IMR-90 (cell line): ENCODE data around the gene PALM. TPM values are rescaled to one million over a fixed set of nuclear protein-coding genes. Genes with fewer than 3 reads are reported as not detected.

Experiments used
- ATAC-seq: fragments of 200-7000 bp; cut with Tn5 transposase; 2 replicates; pipeline ENCODE4 v1.9.1; 2020; ENCODE audit warnings: low read depth, mild to moderate bottlenecking, moderate library complexity
- BruUV-seq: library from RNA; stranded (reverse); fragments of 400-500 nt; replicated peaks from 2 replicates; lab custom pipeline; 2021; lab: Mats Ljungman, UMichigan
- CTCF ChIA-PET: fragments of 300-600 bp; formaldehyde crosslinking; extraction: SDS; loops from one replicate; lab custom pipeline; 2021; ENCODE audit warnings: antibody characterized with exemption; lab: Yijun Ruan, JAX
- POLR2A ChIA-PET: fragments of 300-600 bp; sonication (Branson Sonifier 250); formaldehyde crosslinking; loops from one replicate; lab custom pipeline; 2022; ENCODE audit warnings: antibody characterized with exemption; ENCODE audit not compliant: unreplicated experiment; lab: Charles Lee
- DNase-seq: peaks from one replicate; pipeline ENCODE4 v3.0.0; 2013
- H2AFZ ChIP-seq: replicated peaks from 2 replicates; pipeline ENCODE3; 2013; ENCODE audit warnings: low read length, mild to moderate bottlenecking; ENCODE audit not compliant: poor library complexity
- H2AK5ac ChIP-seq: 2 replicates; pipeline ENCODE4 v1.6.1; 2013; ENCODE audit warnings: low read depth, low read length, inconsistent platforms
- H2AK9ac ChIP-seq: replicated peaks from 2 replicates; pipeline ENCODE3; 2013; ENCODE audit warnings: mild to moderate bottlenecking, low read depth, low read length, moderate library complexity; ENCODE audit not compliant: poor library complexity
- H2BK120ac ChIP-seq: 2 replicates; pipeline ENCODE4 v1.6.1; 2013; ENCODE audit warnings: low read depth, low read length, inconsistent platforms
- H2BK15ac ChIP-seq: 3 replicates; pipeline ENCODE4 v1.6.1; 2013; ENCODE audit warnings: low read depth, low read length, inconsistent platforms
- H2BK20ac ChIP-seq: 2 replicates; pipeline ENCODE4 v1.6.1; 2013; ENCODE audit warnings: low read depth, mild to moderate bottlenecking, inconsistent platforms, low read length, moderate library complexity
- H2BK5ac ChIP-seq: 2 replicates; pipeline ENCODE4 v1.6.1; 2013; ENCODE audit warnings: mild to moderate bottlenecking, low read depth, low read length, inconsistent platforms; ENCODE audit not compliant: poor library complexity, severe bottlenecking
- H3K14ac ChIP-seq: replicated peaks from 2 replicates; pipeline ENCODE4 v1.6.1; 2013; ENCODE audit warnings: low read depth, low read length, inconsistent platforms
- H3K18ac ChIP-seq: 2 replicates; pipeline ENCODE4 v1.6.1; 2013; ENCODE audit warnings: low read depth, low read length, control low read depth
- H3K23ac ChIP-seq: 2 replicates; pipeline ENCODE4 v1.6.1; 2013; ENCODE audit warnings: low read depth, low read length, inconsistent platforms
- H3K27ac ChIP-seq: 2 replicates; pipeline ENCODE4 v1.5.1; 2013; ENCODE audit warnings: mild to moderate bottlenecking, control low read depth, low read length; ENCODE audit not compliant: insufficient read depth
- H3K27me3 ChIP-seq: 2 replicates; pipeline ENCODE4 v1.6.1; 2013; ENCODE audit warnings: low read length; ENCODE audit not compliant: control insufficient read depth, insufficient read depth
- H3K36me3 ChIP-seq: 2 replicates; pipeline ENCODE4 v1.6.1; 2013; ENCODE audit warnings: low read length, mixed read lengths; ENCODE audit not compliant: control insufficient read depth, insufficient read depth
- H3K4ac ChIP-seq: 2 replicates; pipeline ENCODE4 v1.6.1; 2013; ENCODE audit warnings: low read depth, low read length, inconsistent platforms
- H3K4me1 ChIP-seq: 2 replicates; pipeline ENCODE4 v1.6.1; 2013; ENCODE audit warnings: low read length, mixed read lengths; ENCODE audit not compliant: control insufficient read depth, insufficient read depth
- H3K4me2 ChIP-seq: 2 replicates; pipeline ENCODE4 v1.6.1; 2013; ENCODE audit warnings: low read depth, mild to moderate bottlenecking, control low read depth, low read length, moderate library complexity
- H3K4me3 ChIP-seq: 2 replicates; pipeline ENCODE4 v1.5.1; 2013; ENCODE audit warnings: low read depth, mild to moderate bottlenecking, control low read depth, low read length, moderate library complexity; ENCODE audit not compliant: insufficient read depth
- H3K56ac ChIP-seq: 2 replicates; pipeline ENCODE4 v1.6.1; 2013; ENCODE audit warnings: low read length, inconsistent platforms; ENCODE audit not compliant: insufficient read depth; ENCODE audit errors: extremely low read depth
- H3K79me1 ChIP-seq, 2 experiments: 2 replicates each; pipeline ENCODE4 v1.6.1; 2013; ENCODE audit warnings: low read length in 2 of 2, inconsistent platforms in 1 of 2, low read depth in 1 of 2
- H3K9ac ChIP-seq: 2 replicates; pipeline ENCODE4 v1.6.1; 2013; ENCODE audit warnings: low read depth, low read length, control low read depth
- H3K9me1 ChIP-seq: 2 replicates; pipeline ENCODE4 v1.6.1; 2013; ENCODE audit warnings: low read length, inconsistent platforms; ENCODE audit not compliant: insufficient read depth
- H3K9me3 ChIP-seq: 2 replicates; pipeline ENCODE4 v1.6.1; 2013; ENCODE audit warnings: low read length; ENCODE audit not compliant: control insufficient read depth, insufficient read depth
- H4K20me1 ChIP-seq: 2 replicates; pipeline ENCODE4 v1.6.1; 2013; ENCODE audit warnings: low read length, inconsistent platforms; ENCODE audit not compliant: insufficient read depth
- H4K5ac ChIP-seq: 2 replicates; pipeline ENCODE4 v1.6.1; 2013; ENCODE audit warnings: mild to moderate bottlenecking, low read depth, low read length, control low read depth
- H4K8ac ChIP-seq, 2 experiments: 2 replicates each; pipeline ENCODE4 v1.6.1; 2013; ENCODE audit warnings: low read depth in 2 of 2, low read length in 2 of 2, control low read depth in 1 of 2, inconsistent platforms in 1 of 2
- H4K91ac ChIP-seq: 2 replicates; pipeline ENCODE4 v1.6.1; 2013; ENCODE audit warnings: low read depth, low read length, inconsistent platforms; ENCODE audit not compliant: insufficient read depth
- BHLHE40 ChIP-seq: fragments of 150-350 bp; IDR thresholded peaks from 2 replicates; pipeline ENCODE4 v1.6.1; 2016; ENCODE audit warnings: mild to moderate bottlenecking, low read depth, low read length
- CEBPB ChIP-seq: IDR thresholded peaks from 2 replicates; pipeline ENCODE4 v1.6.1; 2012; ENCODE audit warnings: low read depth, low read length, improper control_type of control experiment
- CHD1 ChIP-seq: IDR thresholded peaks from 2 replicates; pipeline ENCODE4 v1.6.1; 2012; ENCODE audit warnings: low read depth, low read length, improper control_type of control experiment
- ELK1 ChIP-seq: fragments of 150-350 bp; IDR thresholded peaks from 2 replicates; pipeline ENCODE4 v1.6.1; 2016; ENCODE audit warnings: low read depth, mild to moderate bottlenecking, low read length, moderate library complexity, borderline replicate concordance
- FOS ChIP-seq: fragments of 150-350 bp; IDR thresholded peaks from 2 replicates; pipeline ENCODE4 v1.6.1; 2016; ENCODE audit warnings: low read depth, low read length
- MAFK ChIP-seq: IDR thresholded peaks from 2 replicates; pipeline ENCODE4 v1.6.1; 2012; ENCODE audit warnings: low read depth, low read length, improper control_type of control experiment
- MAZ ChIP-seq: IDR thresholded peaks from 2 replicates; pipeline ENCODE4 v1.6.1; 2012; ENCODE audit warnings: low read depth, mild to moderate bottlenecking, low read length, improper control_type of control experiment, moderate library complexity, borderline replicate concordance
- MXI1 ChIP-seq: IDR thresholded peaks from 2 replicates; pipeline ENCODE4 v1.6.1; 2012; ENCODE audit warnings: low read depth, mild to moderate bottlenecking, low read length, moderate library complexity, borderline replicate concordance
- NFE2L2 ChIP-seq: fragments of 150-350 bp; IDR thresholded peaks from 2 replicates; pipeline ENCODE4 v1.6.1; 2016; ENCODE audit warnings: low read depth, mild to moderate bottlenecking, low read length
- POLR2A ChIP-seq: IDR thresholded peaks from 2 replicates; pipeline ENCODE4 v1.6.1; 2012; ENCODE audit warnings: mild to moderate bottlenecking, low read depth, low read length
- RAD21 ChIP-seq: IDR thresholded peaks from 2 replicates; pipeline ENCODE4 v1.6.1; 2012; ENCODE audit warnings: low read length, improper control_type of control experiment
- RCOR1 ChIP-seq: IDR thresholded peaks from 2 replicates; pipeline ENCODE4 v1.6.1; 2012; ENCODE audit warnings: mild to moderate bottlenecking, low read length, improper control_type of control experiment; ENCODE audit not compliant: insufficient replicate concordance
- RFX5 ChIP-seq: IDR thresholded peaks from 2 replicates; pipeline ENCODE4 v1.8.0; 2012; ENCODE audit warnings: low read depth, mild to moderate bottlenecking, low read length, moderate library complexity
- SMC3 ChIP-seq: fragments of 150-350 bp; IDR thresholded peaks from 2 replicates; pipeline ENCODE4 v1.6.1; 2016; ENCODE audit warnings: low read depth, mild to moderate bottlenecking, antibody characterized with exemption, low read length, moderate library complexity
- WGBS, 2 experiments: methylation state at CpG; one replicate each; pipeline versions ENCODE4 v1.1.5 to v1.1.7; 2013; ENCODE audit warnings: missing lambda C conversion rate in 2 of 2; ENCODE audit not compliant: insufficient read length in 1 of 2; ENCODE audit errors: extremely low coverage in 2 of 2; 5-methylcytosine and 5-hydroxymethylcytosine counted together
- dilution Hi-C: fragments of 300-500 bp; cut with HindIII; formaldehyde crosslinking; loops from one replicate; pipeline ENCODE4 v1.14.3; 2018; ENCODE audit warnings: low sequenced_read_pairs; ENCODE audit not compliant: unreplicated experiment
- in situ Hi-C: fragments of 300-500 bp; cut with MboI; formaldehyde crosslinking; loops from 3 replicates; pipeline ENCODE4 v1.14.3; 2019; ENCODE audit warnings: low sequenced_read_pairs, inconsistent platforms, mixed read lengths
- intact Hi-C: fragments of 100-400 bp; cut with micrococcal nuclease; formaldehyde crosslinking; loops from 2 replicates; pipeline ENCODE4 v1.10.0; 2022
- polyA plus RNA-seq, 3 experiments: library from polyadenylated mRNA; depleted of rRNA; stranded (reverse); fragments of >200 nt; gene quantifications; 2 replicates each; pipeline ENCODE4 v1.2.3, GENCODE V29; 2012; ENCODE audit warnings: low replicate concordance in 1 of 3
- total RNA-seq: library from RNA; depleted of rRNA; stranded (reverse); fragments of >200 nt; gene quantifications from 2 replicates; pipeline ENCODE4 v1.2.3, GENCODE V29; 2012
- TF ChIP-seq, protein P1 (sequence below): fragments of 150-350 bp; IDR thresholded peaks from 2 replicates; pipeline ENCODE4 v1.6.1; 2017; ENCODE audit warnings: mild to moderate bottlenecking, antibody characterized with exemption, low read length, low read depth
- TF ChIP-seq, protein P2 (sequence below): conservative IDR thresholded peaks from 2 replicates; pipeline ENCODE4 v1.5.1; 2012; ENCODE audit warnings: mild to moderate bottlenecking, low read depth, low read length, improper control_type of control experiment

Gene PALM
- total and polyA plus RNA-seq, 2 of the 4 experiments (the other 2 are of a cell fraction) = 2.2 to 7.4 TPM

GRCh38 chr19:725461-726089, 16.8 kb downstream of the PALM start:
- H3K9me1 ChIP-seq = no peaks in the 10 kb centered on the region
- no peak overlapping the region for H2BK120ac ChIP-seq
- no peak overlapping the region for H2BK15ac ChIP-seq
- no peaks in the 10 kb centered on the region for H3K9me3 ChIP-seq
- 87% methylated on average over 5 of the region's 13 CpGs; no CpG with 5 or more reads in 1 of the 2 experiments for WGBS, 2 experiments
- H2AK9ac ChIP-seq = no peak overlapping the region
- H2BK20ac ChIP-seq = no peak overlapping the region
- H4K91ac ChIP-seq = no peak overlapping the region
- intact Hi-C loops = no loop called here
- BruUV-seq = no TSS peak
- no peaks in the 10 kb centered on the region for H3K79me1 ChIP-seq
- no peaks in the 10 kb centered on the region for H4K20me1 ChIP-seq
- no peaks in the 10 kb centered on the region for H3K27me3 ChIP-seq
- no peak overlapping the region for H2BK5ac ChIP-seq
- H3K4me2 ChIP-seq = no peak overlapping the region
- H3K4me1 ChIP-seq = no peaks in the 10 kb centered on the region
- CTCF ChIA-PET = no interaction called here
- POLR2A ChIA-PET = no interaction called here
- H3K56ac ChIP-seq = no peak overlapping the region
- H4K5ac ChIP-seq = no peak overlapping the region
- in situ Hi-C loops = no loop called here
- H3K4me3 ChIP-seq = no peak overlapping the region
- no peak overlapping the region for H4K8ac ChIP-seq
- DNase-seq (no peak), ATAC-seq (no peak)
- no peak overlapping the region for H3K4ac ChIP-seq
- H3K18ac ChIP-seq = no peak overlapping the region
- no peak overlapping the region for H3K23ac ChIP-seq
- TF ChIP-seq POLR2A (no peak), NFE2L2 (no peak), ELK1 (no peak), RFX5 (no peak), CHD1 (no peak), SMC3 (no peak), CEBPB (no peak), BHLHE40 (no peak), RAD21 (no peak), RCOR1 (no peak), MAZ (no peak), MAFK (no peak), MXI1 (no peak), FOS (no peak)
- TF ChIP-seq, protein P1, sequence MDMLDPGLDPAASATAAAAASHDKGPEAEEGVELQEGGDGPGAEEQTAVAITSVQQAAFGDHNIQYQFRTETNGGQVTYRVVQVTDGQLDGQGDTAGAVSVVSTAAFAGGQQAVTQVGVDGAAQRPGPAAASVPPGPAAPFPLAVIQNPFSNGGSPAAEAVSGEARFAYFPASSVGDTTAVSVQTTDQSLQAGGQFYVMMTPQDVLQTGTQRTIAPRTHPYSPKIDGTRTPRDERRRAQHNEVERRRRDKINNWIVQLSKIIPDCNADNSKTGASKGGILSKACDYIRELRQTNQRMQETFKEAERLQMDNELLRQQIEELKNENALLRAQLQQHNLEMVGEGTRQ = no peak
- TF ChIP-seq, protein P2, sequence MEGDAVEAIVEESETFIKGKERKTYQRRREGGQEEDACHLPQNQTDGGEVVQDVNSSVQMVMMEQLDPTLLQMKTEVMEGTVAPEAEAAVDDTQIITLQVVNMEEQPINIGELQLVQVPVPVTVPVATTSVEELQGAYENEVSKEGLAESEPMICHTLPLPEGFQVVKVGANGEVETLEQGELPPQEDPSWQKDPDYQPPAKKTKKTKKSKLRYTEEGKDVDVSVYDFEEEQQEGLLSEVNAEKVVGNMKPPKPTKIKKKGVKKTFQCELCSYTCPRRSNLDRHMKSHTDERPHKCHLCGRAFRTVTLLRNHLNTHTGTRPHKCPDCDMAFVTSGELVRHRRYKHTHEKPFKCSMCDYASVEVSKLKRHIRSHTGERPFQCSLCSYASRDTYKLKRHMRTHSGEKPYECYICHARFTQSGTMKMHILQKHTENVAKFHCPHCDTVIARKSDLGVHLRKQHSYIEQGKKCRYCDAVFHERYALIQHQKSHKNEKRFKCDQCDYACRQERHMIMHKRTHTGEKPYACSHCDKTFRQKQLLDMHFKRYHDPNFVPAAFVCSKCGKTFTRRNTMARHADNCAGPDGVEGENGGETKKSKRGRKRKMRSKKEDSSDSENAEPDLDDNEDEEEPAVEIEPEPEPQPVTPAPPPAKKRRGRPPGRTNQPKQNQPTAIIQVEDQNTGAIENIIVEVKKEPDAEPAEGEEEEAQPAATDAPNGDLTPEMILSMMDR = no peak
- dilution Hi-C loops = no loop called here
- no peak overlapping the region for H2AFZ ChIP-seq
- no peak overlapping the region for H3K9ac ChIP-seq
- H3K27ac ChIP-seq = no peak overlapping the region
- H3K14ac ChIP-seq = no peak overlapping the region
- H2AK5ac ChIP-seq = no peak overlapping the region
- peaks cover 9% of the 10 kb centered on the region; the same call in 1 of the 2 replicates for H3K36me3 ChIP-seq
